Glomerular visceral epithelial cell (primary cell): ENCODE results near the gene VWF.
"Not testable (repeated sequence)": the region's sequence is repeated elsewhere in the genome, so short reads cannot be mapped to it uniquely, and the experiment has no call there.

Source experiments
- DNase-seq: peaks from one replicate; pipeline ENCODE4 v3.0.0-alpha.2; 2016; ENCODE audit errors: extremely low spot score

Gene VWF

GRCh38 chr12:6034596-6034995 lies 89.9 kb downstream of the VWF start:
- DNase-seq = no peak

DNA sequence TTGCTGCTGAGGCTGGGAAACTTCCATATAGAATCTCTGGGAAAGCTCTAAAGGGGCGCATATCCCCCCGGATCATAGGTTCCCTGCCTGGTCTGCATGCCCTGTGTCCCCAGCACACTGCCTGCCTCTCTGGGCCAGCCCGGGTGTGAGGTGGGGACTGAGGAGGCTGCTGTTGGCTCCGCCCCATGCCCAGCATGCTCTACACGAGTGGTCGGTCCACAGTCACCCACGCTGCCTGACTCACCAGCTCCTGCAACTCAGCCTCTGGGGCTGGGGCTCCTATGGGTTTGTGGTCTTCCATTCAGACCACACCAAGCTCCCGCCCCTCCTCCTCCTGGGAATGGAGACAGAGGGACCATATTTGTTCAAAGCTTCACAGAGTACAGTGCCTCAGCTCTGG lies 90.9 kb downstream of the VWF start:
- no peak for DNase-seq

DNA sequence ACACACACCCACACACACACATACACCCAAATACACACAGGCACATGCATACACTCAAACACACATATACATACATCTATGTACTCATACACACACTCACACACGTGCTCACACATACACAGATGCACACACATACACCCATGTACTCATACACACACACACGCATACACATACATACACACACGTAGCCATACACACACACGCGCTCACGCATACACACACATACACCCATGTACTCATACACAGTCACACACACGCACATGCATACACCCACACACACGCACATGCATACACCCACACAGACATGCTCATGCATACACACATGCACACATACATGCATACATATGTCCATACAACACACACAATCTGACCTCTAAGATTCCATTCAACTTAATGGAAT lies 91.7 kb downstream of the VWF start:
- no peak for DNase-seq

DNA sequence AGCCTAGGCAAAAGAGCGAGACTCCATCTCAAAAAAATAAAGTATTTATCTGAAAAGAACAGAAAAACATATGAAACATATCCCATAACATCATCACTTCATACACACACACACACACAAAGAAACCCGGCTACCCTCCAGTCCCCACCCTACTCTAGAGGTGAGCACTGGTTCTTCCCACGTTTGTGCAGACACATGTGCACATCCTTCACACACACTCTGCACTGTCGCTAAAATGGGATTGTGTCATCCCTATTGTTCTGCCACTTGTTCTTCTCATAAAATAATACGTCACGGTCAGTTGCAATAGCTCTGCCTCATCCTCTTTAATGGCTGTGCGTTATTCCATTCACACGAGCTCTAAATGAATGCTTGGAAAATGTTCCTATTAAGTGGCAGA lies 93.5 kb downstream of the VWF start:
- no peak for DNase-seq

DNA sequence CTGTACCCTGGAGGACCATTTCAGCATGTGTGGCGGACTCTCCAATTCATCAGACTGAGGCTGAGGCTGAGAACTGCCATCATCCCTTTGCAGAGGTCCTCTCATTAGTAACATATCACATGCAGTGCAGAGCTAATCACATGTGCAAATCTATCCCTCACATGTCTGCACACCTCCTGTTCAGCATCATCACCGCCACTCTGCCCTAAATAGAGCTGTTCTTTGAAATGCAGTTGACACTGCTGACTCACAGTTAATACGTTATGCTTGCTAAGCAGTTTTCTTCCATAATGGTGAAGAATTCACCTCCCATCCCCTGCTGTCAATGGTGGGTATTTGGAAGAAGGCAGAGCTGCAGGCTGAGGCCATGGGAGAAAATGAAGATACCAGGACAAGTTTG lies 94.4 kb downstream of the VWF start:
- no peak for DNase-seq

- no peak for DNase-seq
Measured at GRCh38 chr12:6029401-6029800, 95.1 kb downstream of the VWF start.

DNA sequence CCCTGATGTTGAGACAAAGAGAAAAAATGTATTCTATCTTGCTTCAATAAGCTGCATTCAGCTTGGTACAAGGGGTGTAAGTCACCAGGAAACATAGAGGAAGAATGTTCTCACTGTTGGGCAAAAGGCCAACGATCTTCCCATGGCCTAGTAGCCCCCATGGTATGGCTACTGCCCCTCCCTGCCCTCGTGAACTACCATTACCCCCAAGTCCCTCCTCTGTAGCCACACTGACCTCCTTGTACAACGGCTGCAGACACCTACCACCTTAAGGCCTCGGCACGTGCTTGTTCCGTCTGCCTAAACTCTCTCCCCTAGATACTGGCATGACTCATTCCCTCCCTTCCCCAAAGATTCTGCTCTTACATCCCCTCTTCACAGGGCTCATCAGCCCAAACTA lies 97.5 kb downstream of the VWF start:
- no peak for DNase-seq

DNA sequence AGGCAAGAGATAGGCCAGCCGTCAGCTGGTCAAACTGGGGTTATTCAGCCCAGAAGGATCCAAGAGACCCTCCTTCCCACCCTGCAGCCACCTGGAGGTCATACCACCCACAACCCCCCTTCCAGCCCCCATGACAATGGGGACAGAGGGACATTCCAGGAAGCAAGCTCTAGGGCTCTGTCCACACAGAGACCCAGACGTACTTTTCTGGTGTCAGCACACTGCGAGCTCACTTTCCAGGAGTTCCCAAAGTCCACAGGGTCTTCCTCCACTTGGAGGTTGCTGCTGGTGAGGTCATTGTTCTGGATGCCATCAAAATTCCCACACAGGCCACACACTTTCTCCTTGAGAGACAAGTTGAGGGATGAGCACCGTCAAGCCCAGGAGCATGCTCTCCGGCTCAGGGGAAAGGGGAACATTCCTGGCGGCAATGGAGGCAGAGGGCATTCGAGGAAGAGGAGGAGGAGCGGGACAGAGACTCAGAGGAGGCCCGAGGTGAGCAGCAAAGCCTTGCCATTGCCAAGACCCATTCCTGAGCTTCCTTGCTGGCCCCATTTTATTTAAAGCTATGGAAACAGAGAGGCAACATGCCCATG lies 98.7 kb downstream of the VWF start:
- not testable (repeated sequence) for DNase-seq

GRCh38 chr12:6024066-6024465 lies 100.4 kb downstream of the VWF start:
- DNase-seq = not testable (repeated sequence)

GRCh38 chr12:6020930-6021329 lies 103.5 kb downstream of the VWF start:
- DNase-seq = no peak

DNA sequence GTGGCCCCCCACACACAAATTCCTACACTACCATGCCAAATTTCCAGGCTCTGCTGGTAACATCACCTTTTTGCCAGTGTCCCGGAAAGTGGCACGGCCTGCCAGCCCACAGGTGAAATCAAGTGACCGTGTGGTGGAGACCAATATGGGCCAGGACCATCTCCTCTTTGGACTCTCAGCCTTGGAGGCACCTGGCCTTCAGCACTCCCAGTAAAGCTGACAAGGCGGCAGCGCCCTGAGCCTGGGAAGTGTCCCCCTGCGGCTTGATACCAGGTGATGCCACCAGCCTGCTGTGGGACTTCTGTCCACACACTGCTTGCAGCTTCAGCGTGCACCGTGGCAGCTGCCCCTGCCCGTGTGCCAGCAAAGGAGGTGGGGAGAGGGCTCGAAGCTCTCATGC lies 104.0 kb downstream of the VWF start:
- not testable (repeated sequence) for DNase-seq

GRCh38 chr12:6019256-6019655 lies 105.2 kb downstream of the VWF start:
- not testable (repeated sequence) for DNase-seq

- DNase-seq = no peak
Measured at GRCh38 chr12:6018265-6018664, 106.2 kb downstream of the VWF start.

GRCh38 chr12:6016756-6017155 lies 107.7 kb downstream of the VWF start:
- no peak for DNase-seq

DNA sequence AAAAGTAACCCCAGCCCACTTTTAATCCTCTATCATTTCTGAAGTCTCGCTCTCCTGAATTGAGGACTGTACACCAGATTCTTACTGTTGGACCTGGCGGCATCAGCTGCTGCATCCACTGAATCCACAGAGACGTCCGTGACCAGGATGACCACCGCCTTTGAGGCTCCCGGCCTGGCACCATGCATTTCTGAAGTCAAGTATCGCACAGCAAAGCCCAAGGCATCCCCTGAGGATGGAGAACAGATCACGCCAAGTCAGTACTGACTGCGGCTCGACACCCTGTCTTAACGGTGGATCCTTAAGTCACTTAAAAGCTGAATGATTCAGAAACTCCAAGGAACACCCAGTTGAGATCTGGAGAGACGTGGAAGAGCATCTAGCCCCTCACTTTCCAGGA lies 108.5 kb downstream of the VWF start:
- DNase-seq = not testable (repeated sequence)

- not testable (repeated sequence) for DNase-seq
Measured at GRCh38 chr12:6015271-6015670, 109.2 kb downstream of the VWF start.

DNA sequence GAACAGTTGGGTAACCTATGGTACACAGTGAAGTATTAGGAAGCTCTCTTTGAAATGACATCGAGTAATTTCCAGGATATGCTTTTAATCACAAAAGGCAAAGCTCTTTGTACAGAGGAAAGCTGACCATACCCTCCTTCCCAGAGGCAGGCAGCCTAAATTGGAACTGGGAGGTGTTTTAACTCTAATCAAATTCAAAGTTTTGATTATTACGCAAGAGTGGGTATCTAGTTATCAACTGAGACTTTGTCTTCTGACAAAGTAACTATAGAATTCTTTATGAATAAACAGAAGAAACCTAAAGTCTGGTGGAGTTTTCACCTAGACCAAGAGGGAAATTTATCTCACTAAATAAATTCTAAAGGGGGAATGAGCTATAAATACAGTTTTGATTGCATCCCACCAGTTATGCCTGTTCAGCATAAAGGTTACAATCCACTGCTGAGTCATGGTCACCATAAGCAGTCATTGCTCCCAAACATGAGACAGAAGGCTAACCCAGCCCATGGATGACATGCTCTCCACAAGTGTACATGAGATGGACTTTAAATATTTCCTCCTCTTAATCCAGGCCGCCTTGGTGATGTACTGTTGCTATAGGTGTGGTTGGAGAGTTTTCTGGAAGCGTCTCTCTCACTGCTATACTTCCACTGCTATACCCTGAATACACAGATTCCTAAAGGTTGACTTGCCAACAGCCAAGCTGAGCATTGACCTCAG lies 113.7 kb downstream of the VWF start:
- DNase-seq = not testable (repeated sequence)

DNA sequence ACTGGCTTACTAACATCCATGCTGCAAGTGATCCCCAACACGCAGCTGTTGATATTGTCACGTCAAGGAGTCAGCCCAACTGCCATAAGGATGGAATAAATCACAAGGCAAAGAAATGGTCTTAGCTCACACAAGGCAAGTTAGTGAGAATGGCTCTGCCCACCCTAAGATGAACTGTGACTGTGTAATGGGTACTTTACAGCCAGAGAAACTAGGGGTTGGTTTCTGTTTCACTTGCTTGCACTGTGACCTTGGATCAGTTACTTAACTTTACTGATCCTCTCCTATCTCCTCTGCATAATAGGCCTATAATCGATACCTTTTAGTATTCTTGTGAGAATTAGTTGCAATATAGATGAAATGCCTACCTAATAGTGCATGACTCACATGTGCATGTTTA lies 127.2 kb downstream of the VWF start:
- no peak for DNase-seq

GRCh38 chr12:5996459-5996858 lies 128.0 kb downstream of the VWF start:
- DNase-seq = no peak

- no peak for DNase-seq
Measured at GRCh38 chr12:5989621-5990020, 134.8 kb downstream of the VWF start.

DNA sequence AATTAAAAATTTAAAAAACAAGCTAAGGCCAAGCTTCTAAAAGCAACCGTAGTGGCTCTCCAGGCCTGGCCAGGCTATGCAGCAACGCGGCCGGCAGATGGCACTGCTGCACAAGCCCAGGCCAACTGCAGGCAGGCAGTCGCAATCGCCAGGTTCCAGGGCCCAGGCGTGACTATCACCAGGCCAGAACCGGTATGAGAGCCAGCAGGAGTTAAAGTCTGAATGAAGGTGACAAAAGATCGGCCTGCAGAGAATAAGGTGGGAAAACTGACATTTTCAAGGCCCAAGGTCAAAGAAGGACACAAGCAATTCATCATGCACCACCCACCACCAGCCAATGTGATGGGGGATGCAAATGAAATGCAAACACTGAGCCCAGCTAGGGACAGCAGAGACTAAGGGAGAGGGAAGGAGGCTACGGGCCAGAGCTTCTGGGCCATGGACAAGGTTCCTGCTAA lies 135.8 kb downstream of the VWF start:
- peak; percentile 69 for DNase-seq

DNA sequence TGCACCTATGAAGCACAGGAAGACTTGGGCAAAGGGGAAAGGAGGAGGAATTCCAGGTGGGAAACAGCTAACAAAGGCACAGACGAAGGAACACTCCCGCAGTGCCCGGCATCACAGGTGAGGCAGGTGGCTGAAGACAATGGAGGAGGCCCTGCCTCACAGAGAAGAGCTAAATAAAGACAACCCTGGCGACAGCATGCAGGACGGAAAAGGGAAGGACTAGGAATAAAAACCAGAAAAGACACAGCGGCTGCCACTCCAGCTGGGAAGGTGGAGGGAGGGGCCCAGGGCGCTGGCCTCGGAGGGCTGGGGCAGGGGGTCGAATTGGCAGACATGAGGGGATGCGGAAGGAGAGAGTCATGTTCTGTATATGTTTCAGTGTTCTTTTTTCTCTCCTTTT lies 136.4 kb downstream of the VWF start:
- no peak for DNase-seq

- no peak for DNase-seq
Measured at GRCh38 chr12:5987573-5987972, 136.9 kb downstream of the VWF start.

DNA sequence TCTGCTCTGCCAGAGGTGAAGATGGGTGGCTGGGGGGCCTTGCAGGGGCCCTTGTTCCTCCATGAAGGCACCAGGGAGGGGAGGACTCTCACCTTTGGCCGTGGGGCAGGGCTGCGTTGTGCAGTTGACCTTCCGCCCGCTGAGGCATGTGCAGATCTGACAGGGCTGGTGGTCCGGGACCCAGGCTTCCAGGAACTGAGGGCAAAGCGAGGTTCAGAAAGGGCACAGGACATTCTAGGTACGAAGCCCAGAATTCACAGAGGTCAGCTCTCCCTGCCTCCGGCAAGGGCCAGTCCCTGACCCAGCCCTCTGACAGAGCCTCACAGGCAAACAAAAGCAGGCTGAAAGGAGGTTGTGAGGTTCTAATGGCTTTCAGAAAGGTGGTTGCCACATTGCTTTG lies 139.0 kb downstream of the VWF start:
- no peak for DNase-seq
